Posterior cingulate gyrus (tissue), 11 donors: ENCODE results near the gene UCN2.

ENCODE experiments used
- DNase-seq, 10 donors: peaks; one replicate each; pipeline versions ENCODE4 v3.0.0 to v3.0.0-alpha.2; 2020 to 2021; ENCODE audit warnings: mixed read lengths in 3 of 10
- intact Hi-C: fragments of 100-400 bp; cut with DNase I; formaldehyde crosslinking; loops from one replicate; pipeline ENCODE4 v1.15.1; 2023

UCN2 gene

GRCh38 chr3:48563382-48563918, at the start of gene UCN2:
Gene UCN2 (minus strand): TSS chr3:48563781. CDS start chr3:48563124, 657 bp downstream.
- intact Hi-C loops: loop anchor here (5.0 kb wide), 1 partner anchor 39 kb away; no protein-coding TSS in a partner anchor

GRCh38 chr3:48612309-48612708, 48.7 kb upstream of the UCN2 start:
- intact Hi-C loops: no loop called here

More at GRCh38 chr3:48563382-48563918, at the start of gene UCN2:
- DNase-seq: no peak

GRCh38 chr3:48609088-48610005, 45.8 kb upstream of the UCN2 start, which contains the start of gene UQCRC1:
Gene UQCRC1 (minus strand): TSS chr3:48609646. CDS start chr3:48609620, 26 bp downstream.
- peak; percentile 82 to 98 (median 88) for DNase-seq
- intact Hi-C loops: loop anchor here (2.0 kb wide), 1 partner anchor 25 kb away; the partner anchor contains the start of gene SLC26A6

More at GRCh38 chr3:48612309-48612708, 48.7 kb upstream of the UCN2 start:
- no peak for DNase-seq

- no peak for DNase-seq
- intact Hi-C loops: no loop called here
Measured at GRCh38 chr3:48607519-48607918, 43.9 kb upstream of the UCN2 start.

GRCh38 chr3:48601622-48601994, 38.0 kb upstream of the UCN2 start:
- DNase-seq: peak in 8 of 10 donors; percentile 51 to 93 (median 68)
- intact Hi-C loops: loop anchor here (5.0 kb wide), 1 partner anchor 39 kb away; the partner anchor contains the start of gene UCN2

- intact Hi-C loops: loop anchor here (5.0 kb wide), 1 partner anchor 39 kb away; the partner anchor contains the start of gene UCN2
- no peak for DNase-seq
Measured at GRCh38 chr3:48600711-48601621, 37.4 kb upstream of the UCN2 start.

- no peak for DNase-seq
- intact Hi-C loops: loop anchor here (5.0 kb wide), 1 partner anchor 37 kb away; the partner anchor contains the start of gene UCN2
Measured at GRCh38 chr3:48599509-48600285, 36.1 kb upstream of the UCN2 start.

GRCh38 chr3:48599077-48599501, 35.5 kb upstream of the UCN2 start:
- DNase-seq: peak in 1 of 10 donors; percentile 56
- intact Hi-C loops: no loop called here

- intact Hi-C loops: no loop called here
- DNase-seq: peak in 1 of 10 donors; percentile 61
Measured at GRCh38 chr3:48598323-48599076, 34.9 kb upstream of the UCN2 start.

GRCh38 chr3:48597408-48597800, 33.8 kb upstream of the UCN2 start:
- intact Hi-C loops: no loop called here
- DNase-seq: no peak

- intact Hi-C loops: no loop called here
- DNase-seq: no peak
Measured at GRCh38 chr3:48596676-48597407, 33.3 kb upstream of the UCN2 start.

- no peak for DNase-seq
- intact Hi-C loops: no loop called here
Measured at GRCh38 chr3:48596157-48596556, 32.6 kb upstream of the UCN2 start.

GRCh38 chr3:48595526-48596121, 32.0 kb upstream of the UCN2 start:
- peak in 2 of 10 donors; percentile 38 to 83 for DNase-seq
- intact Hi-C loops: no loop called here

GRCh38 chr3:48595075-48595525, 31.5 kb upstream of the UCN2 start, which contains the start of gene COL7A1:
Gene COL7A1 (minus strand): TSS chr3:48595329. CDS start chr3:48595159, 170 bp downstream.
- no peak for DNase-seq
- intact Hi-C loops: no loop called here

- DNase-seq: no peak
- intact Hi-C loops: no loop called here
Measured at GRCh38 chr3:48594417-48595049, 31.0 kb upstream of the UCN2 start.

GRCh38 chr3:48593337-48593736, 29.8 kb upstream of the UCN2 start:
- intact Hi-C loops: no loop called here
- DNase-seq: no peak

- intact Hi-C loops: no loop called here
- no peak for DNase-seq
Measured at GRCh38 chr3:48592519-48593087, 29.0 kb upstream of the UCN2 start.
